ENCODE data around the gene SLC25A4. TPM values are rescaled to one million over a fixed set of nuclear protein-coding genes. Genes with fewer than 3 reads are reported as not detected.

The SLC25A4 gene
- total and polyA plus RNA-seq, 2 of the 13 experiments (the other 11 are each of a cell fraction or from before 2014, with no cell fraction given): 30.3 to 42.1 TPM

GRCh38 chr4:185165605-185166063 lies 22.6 kb downstream of the SLC25A4 start:
- intact Hi-C loops (cut with micrococcal nuclease; ENCODE audit: unreplicated experiment): no loop called here
- CTCF ChIA-PET (ENCODE audit: low intra/inter-chr PET ratio, low total read pairs): no interaction called here

More at GRCh38 chr4:185165605-185166063, 22.6 kb downstream of the SLC25A4 start:
- no peak overlapping the region for H3K27ac ChIP-seq (ENCODE audit: extremely low read length, insufficient read depth, low read length)
- no peak overlapping the region for H3K9ac ChIP-seq (ENCODE audit: insufficient read depth, low read depth, low read length)
- H3K4me3 ChIP-seq (replicated peaks in 1 of 3; ENCODE audit: insufficient read depth in 1 of 3, low read depth in 2 of 3, low read length in 3 of 3): no peak overlapping the region
- no peaks in the 10 kb centered on the region for H3K4me1 ChIP-seq (ENCODE audit: insufficient read depth, low read length)
- no peak overlapping the region for H3K4me2 ChIP-seq (ENCODE audit: low read depth, low read length)
- 94% methylated on average over 2 of the region's 2 CpGs for WGBS (ENCODE audit: low lambda C conversion rate)
- no peak overlapping the region for H2AFZ ChIP-seq (ENCODE audit: low read length)
- no peaks in the 10 kb centered on the region for H3K9me3 ChIP-seq (ENCODE audit: low read length)
- ATAC-seq (no peak), FAIRE-seq (no peak), DNase-seq (ENCODE audit: low spot score) (no peak)
- in situ Hi-C loops (cut with HindIII; ENCODE audit: extremely low pct_ligation_motif_present, low pct_unique_long_range_greater_than_20kb): no loop called here
- POLR2A ChIA-PET: no interaction called here
- no peaks in the 10 kb centered on the region for H3K79me2 ChIP-seq (ENCODE audit: insufficient read depth, low read length)
- H4K20me1 ChIP-seq (ENCODE audit: insufficient read depth, low read length): no peaks in the 10 kb centered on the region; the same call in 1 of the 2 replicates
- BruUV-seq (replicated peaks): no TSS peak
- H3K36me3 ChIP-seq (replicated peaks in 1 of 2; ENCODE audit: control insufficient read depth in 1 of 2, insufficient read depth in 2 of 2, low read length in 2 of 2): peaks cover 25 to 78% of the 10 kb centered on the region in 2 experiments
- no peak for TF ChIP-seq ZNF451 (CRISPR knock-in tag; IDR thresholded peaks at IDR 0.05)
- no peak for TF ChIP-seq ZBTB49 (CRISPR knock-in tag; IDR thresholded peaks at IDR 0.05; ENCODE audit: borderline replicate concordance)
- TF ChIP-seq ZNF12 (CRISPR knock-in tag; IDR thresholded peaks at IDR 0.05): no peak
- no peak for TF ChIP-seq ZNF138 (CRISPR knock-in tag; IDR thresholded peaks at IDR 0.05; ENCODE audit: low read depth)
- no peak for TF ChIP-seq KLF12 (CRISPR knock-in tag; IDR thresholded peaks at IDR 0.05; ENCODE audit: borderline replicate concordance)
- no peak for TF ChIP-seq MEIS1 (CRISPR knock-in tag; IDR thresholded peaks at IDR 0.05; ENCODE audit: borderline replicate concordance)
- no peaks in the 10 kb centered on the region for H3K27me3 ChIP-seq (ENCODE audit: control insufficient read depth in 1 of 2, insufficient read depth in 2 of 2, low read length in 2 of 2)
